Caco-2 (cell line): ENCODE results near the gene GPR137B. TPM values are rescaled to one million over a fixed set of nuclear protein-coding genes. Genes with fewer than 3 reads are reported as not detected.

Experiments used
- BruUV-seq: library from RNA; stranded (reverse); fragments of 400-500 nt; replicated peaks from 2 replicates; lab custom pipeline; 2021; lab: Mats Ljungman, UMichigan
- CTCF ChIA-PET: fragments of 300-600 bp; sonication (Branson Sonifier 250); formaldehyde crosslinking; loops from one replicate; lab custom pipeline; 2022; ENCODE audit warnings: antibody characterized with exemption; lab: Charles Lee
- POLR2A ChIA-PET: fragments of 300-600 bp; sonication (Branson Sonifier 250); formaldehyde crosslinking; loops from one replicate; lab custom pipeline; 2022; ENCODE audit warnings: antibody characterized with exemption; lab: Charles Lee
- DNase-seq, 2 experiments: peaks; one replicate each; pipeline versions ENCODE4 v3.0.0 to v3.0.0-alpha.2; 2020 to 2022
- H3K27me3 ChIP-seq: replicated peaks from 2 replicates; pipeline ENCODE4 v1.6.0; 2011; ENCODE audit warnings: low read length; ENCODE audit not compliant: control insufficient read depth, insufficient read depth
- H3K36me3 ChIP-seq: 2 replicates; pipeline ENCODE4 v1.5.1; 2011; ENCODE audit warnings: low read length; ENCODE audit not compliant: control insufficient read depth, insufficient read depth
- H3K4me1 ChIP-seq: fragments of 250-450 bp; sonication (Bioruptor Pico); 2 replicates; pipeline ENCODE4 v1.5.1; 2020; ENCODE audit warnings: mild to moderate bottlenecking
- H3K4me3 ChIP-seq: 2 replicates; pipeline ENCODE4 v1.5.1; 2011; ENCODE audit warnings: low read depth, mild to moderate bottlenecking, control low read depth, low read length
- H3K9me3 ChIP-seq: fragments of 250-450 bp; sonication (Bioruptor Pico); 2 replicates; pipeline ENCODE4 v1.5.1; 2020; ENCODE audit warnings: mild to moderate bottlenecking, moderate library complexity
- H3K27ac Mint-ChIP-seq: one replicate; pipeline ENCODE4 v1.8.0; 2022; ENCODE audit warnings: mixed read lengths; ENCODE audit not compliant: unreplicated experiment
- H3K27me3 Mint-ChIP-seq: one replicate; pipeline ENCODE4 v1.8.0; 2022; ENCODE audit warnings: mixed read lengths; ENCODE audit not compliant: insufficient read depth, unreplicated experiment
- H3K36me3 Mint-ChIP-seq: one replicate; pipeline ENCODE4 v1.8.0; 2022; ENCODE audit warnings: mild to moderate bottlenecking, mixed read lengths; ENCODE audit not compliant: insufficient read depth, unreplicated experiment
- H3K4me1 Mint-ChIP-seq: one replicate; pipeline ENCODE4 v1.8.0; 2022; ENCODE audit warnings: low read depth, mixed read lengths; ENCODE audit not compliant: unreplicated experiment
- H3K4me3 Mint-ChIP-seq: one replicate; pipeline ENCODE4 v1.8.0; 2022; ENCODE audit warnings: mild to moderate bottlenecking, moderate library complexity, mixed read lengths; ENCODE audit not compliant: unreplicated experiment
- H3K9me3 Mint-ChIP-seq: one replicate; pipeline ENCODE4 v1.8.0; 2022; ENCODE audit warnings: mixed read lengths; ENCODE audit not compliant: unreplicated experiment
- intact Hi-C: fragments of 100-400 bp; cut with micrococcal nuclease; formaldehyde crosslinking; loops from one replicate; pipeline ENCODE4 v1.10.0; 2022; ENCODE audit not compliant: unreplicated experiment
- total RNA-seq: library from RNA; stranded (reverse); gene quantifications from 2 replicates; pipeline ENCODE4 v1.2.3, GENCODE V29; 2022
- TF ChIP-seq, protein P1 (sequence below), 2 experiments: fragments of 200-600 bp in 1 of 2; IDR thresholded peaks; 1 replicate in 1 of 2; 2 replicates in 1 of 2; pipeline versions ENCODE4 v1.5.1 to v1.8.0; 2011 to 2022; ENCODE audit warnings: antibody characterized with exemption in 1 of 2, control low read depth in 1 of 2, inconsistent platforms in 1 of 2, low read depth in 1 of 2, low read length in 1 of 2, mild to moderate bottlenecking in 1 of 2, moderate library complexity in 1 of 2; ENCODE audit not compliant: insufficient read depth in 1 of 2, severe bottlenecking in 1 of 2, unreplicated experiment in 1 of 2

GPR137B gene
- total RNA-seq, 1 experiment from 2014 or later: 5.9 TPM

DNA sequence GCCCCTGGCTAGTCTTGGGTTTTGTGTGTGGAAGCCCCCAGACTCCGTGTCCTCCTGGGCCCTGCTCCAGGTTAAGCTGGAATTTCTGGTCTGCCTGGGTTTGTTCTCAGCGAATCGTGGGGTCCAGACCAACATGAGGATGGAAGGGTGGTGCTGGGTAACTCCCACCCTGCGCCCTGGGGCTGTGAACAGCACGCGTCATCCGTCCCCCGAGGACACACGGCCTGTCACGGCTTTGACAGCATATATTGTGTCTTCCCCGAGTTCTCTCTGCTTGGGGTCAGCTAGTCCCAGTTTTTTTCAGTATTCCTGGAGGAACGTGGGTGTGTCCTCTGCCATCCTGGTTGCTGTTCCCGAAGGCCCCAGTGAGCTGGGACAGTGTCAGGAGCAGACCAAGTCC, 11.8 kb downstream of the GPR137B start:
- Mint-ChIP-seq H3K36me3 (peaks cover 7% of the 10 kb centered on the region), H3K27ac (no peak overlapping the region), H3K9me3 (no peaks in the 10 kb centered on the region), H3K4me1 (peaks cover 6% of the 10 kb centered on the region), H3K4me3 (no peak overlapping the region), H3K27me3 (no peaks in the 10 kb centered on the region)
- TF ChIP-seq, protein P1, sequence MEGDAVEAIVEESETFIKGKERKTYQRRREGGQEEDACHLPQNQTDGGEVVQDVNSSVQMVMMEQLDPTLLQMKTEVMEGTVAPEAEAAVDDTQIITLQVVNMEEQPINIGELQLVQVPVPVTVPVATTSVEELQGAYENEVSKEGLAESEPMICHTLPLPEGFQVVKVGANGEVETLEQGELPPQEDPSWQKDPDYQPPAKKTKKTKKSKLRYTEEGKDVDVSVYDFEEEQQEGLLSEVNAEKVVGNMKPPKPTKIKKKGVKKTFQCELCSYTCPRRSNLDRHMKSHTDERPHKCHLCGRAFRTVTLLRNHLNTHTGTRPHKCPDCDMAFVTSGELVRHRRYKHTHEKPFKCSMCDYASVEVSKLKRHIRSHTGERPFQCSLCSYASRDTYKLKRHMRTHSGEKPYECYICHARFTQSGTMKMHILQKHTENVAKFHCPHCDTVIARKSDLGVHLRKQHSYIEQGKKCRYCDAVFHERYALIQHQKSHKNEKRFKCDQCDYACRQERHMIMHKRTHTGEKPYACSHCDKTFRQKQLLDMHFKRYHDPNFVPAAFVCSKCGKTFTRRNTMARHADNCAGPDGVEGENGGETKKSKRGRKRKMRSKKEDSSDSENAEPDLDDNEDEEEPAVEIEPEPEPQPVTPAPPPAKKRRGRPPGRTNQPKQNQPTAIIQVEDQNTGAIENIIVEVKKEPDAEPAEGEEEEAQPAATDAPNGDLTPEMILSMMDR (IDR thresholded peaks at IDR 0.05; ENCODE audit: insufficient read depth in 1 of 2, low read depth in 1 of 2, low read length in 1 of 2, severe bottlenecking in 1 of 2, unreplicated experiment in 1 of 2): no peak
- BruUV-seq: no TSS peak
- H3K36me3 ChIP-seq: no peaks in the 10 kb centered on the region
- no peak for DNase-seq
- H3K4me1 ChIP-seq: peaks cover 4% of the 10 kb centered on the region
- POLR2A ChIA-PET: no interaction called here
- intact Hi-C loops: no loop called here
- H3K9me3 ChIP-seq: no peaks in the 10 kb centered on the region
- no peaks in the 10 kb centered on the region for H3K27me3 ChIP-seq
- CTCF ChIA-PET: no interaction called here
- no peak overlapping the region for H3K4me3 ChIP-seq

DNA sequence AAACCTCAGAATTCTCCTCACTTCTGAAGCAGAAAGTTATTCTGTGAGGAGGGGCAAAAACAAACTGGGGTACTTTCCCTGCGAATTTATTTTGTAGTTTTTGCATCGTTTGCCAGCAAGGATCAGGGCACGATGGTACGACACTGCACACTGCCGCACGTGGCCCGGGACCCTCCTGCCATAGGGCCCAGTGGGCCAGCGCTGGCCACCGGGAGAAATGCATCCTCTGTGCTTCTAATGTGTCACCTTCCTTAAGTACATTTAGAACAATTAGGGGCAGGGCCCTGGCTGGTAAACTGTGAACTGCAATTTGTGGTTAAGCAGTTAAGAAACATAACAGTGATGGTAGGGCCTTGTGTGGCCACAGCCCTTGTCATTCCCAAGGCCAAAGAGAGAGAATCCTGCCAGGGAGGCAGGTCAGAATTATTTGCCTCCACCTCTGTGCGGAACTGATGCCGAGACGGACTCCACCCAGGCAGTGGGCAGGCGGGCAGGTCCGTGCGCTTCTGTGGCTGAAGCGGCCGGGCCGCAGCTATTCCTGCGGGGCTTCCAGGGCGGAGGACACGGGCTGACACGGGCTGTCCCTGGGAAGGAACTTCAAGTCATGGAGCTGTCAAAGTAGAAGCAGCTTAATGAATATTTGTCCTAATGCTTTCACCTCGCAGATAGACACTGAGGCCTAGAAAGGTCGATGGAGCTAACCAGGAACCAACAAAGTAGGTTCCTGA, 12.5 kb downstream of the GPR137B start:
- no peaks in the 10 kb centered on the region for H3K9me3 Mint-ChIP-seq
- H3K4me3 Mint-ChIP-seq: no peak overlapping the region
- peaks cover 7% of the 10 kb centered on the region for H3K36me3 Mint-ChIP-seq
- Histone ChIP-seq H3K36me3 (no peaks in the 10 kb centered on the region), H3K4me3 (no peak overlapping the region), H3K27me3 (no peaks in the 10 kb centered on the region), H3K9me3 (no peaks in the 10 kb centered on the region), H3K4me1 (peaks cover 11% of the 10 kb centered on the region)
- TF ChIP-seq, protein P1 (IDR thresholded peaks at IDR 0.05; ENCODE audit: insufficient read depth in 1 of 2, low read depth in 1 of 2, low read length in 1 of 2, severe bottlenecking in 1 of 2, unreplicated experiment in 1 of 2): no peak
- peaks cover 13% of the 10 kb centered on the region for H3K4me1 Mint-ChIP-seq
- no TSS peak for BruUV-seq
- ChIA-PET POLR2A (no interaction called here), CTCF (no interaction called here)
- intact Hi-C loops: no loop called here
- no peak overlapping the region for H3K27ac Mint-ChIP-seq
- H3K27me3 Mint-ChIP-seq: no peaks in the 10 kb centered on the region
- no peak for DNase-seq

DNA sequence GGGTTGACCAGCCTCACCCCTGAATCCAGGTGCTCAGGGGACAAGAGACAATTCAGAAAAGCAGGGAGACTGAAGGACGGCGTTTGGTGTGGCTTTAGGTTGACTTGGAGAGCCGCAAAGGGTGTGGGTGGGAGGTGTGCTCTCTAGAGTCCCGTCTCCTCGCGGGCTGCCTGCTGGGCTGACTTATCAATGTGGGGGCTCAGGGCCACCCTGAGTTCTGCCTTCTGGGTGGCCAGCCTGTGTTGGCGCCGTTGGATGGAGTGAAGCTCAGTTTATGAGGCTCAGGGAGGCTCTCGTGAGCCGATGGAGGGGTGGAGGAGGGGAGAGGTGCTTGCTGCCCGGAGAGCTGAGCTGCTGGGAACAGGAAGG, 13.0 kb downstream of the GPR137B start:
- POLR2A ChIA-PET: no interaction called here
- Histone ChIP-seq H3K27me3 (no peaks in the 10 kb centered on the region), H3K4me1 (peaks cover 17% of the 10 kb centered on the region), H3K9me3 (no peaks in the 10 kb centered on the region), H3K36me3 (no peaks in the 10 kb centered on the region), H3K4me3 (no peak overlapping the region)
- TF ChIP-seq, protein P1 (IDR thresholded peaks at IDR 0.05; ENCODE audit: insufficient read depth in 1 of 2, low read depth in 1 of 2, low read length in 1 of 2, severe bottlenecking in 1 of 2, unreplicated experiment in 1 of 2): no peak
- no peak overlapping the region for H3K27ac Mint-ChIP-seq
- intact Hi-C loops: no loop called here
- DNase-seq: no peak
- H3K4me3 Mint-ChIP-seq: no peak overlapping the region
- H3K9me3 Mint-ChIP-seq: no peaks in the 10 kb centered on the region
- CTCF ChIA-PET: no interaction called here
- peaks cover 13% of the 10 kb centered on the region for H3K4me1 Mint-ChIP-seq
- no TSS peak for BruUV-seq
- peaks cover 7% of the 10 kb centered on the region for H3K36me3 Mint-ChIP-seq
- H3K27me3 Mint-ChIP-seq: no peaks in the 10 kb centered on the region
